Measurements from ENCODE around the gene MIOS.
A peak's percentile ranks its signal among the peaks of the same experiment; 100 is the strongest.

The MIOS gene

GRCh38 chr7:7563813-7564212 lies 2.9 kb upstream of the MIOS start:
- no peak overlapping the region for H3K27ac ChIP-seq
- no peak for TF ChIP-seq CTCF (IDR thresholded peaks at IDR 0.05)
- no peak for DNase-seq (ENCODE audit: low spot score)
- H3K4me3 ChIP-seq, result no peak overlapping the region

- H3K27ac ChIP-seq, result no peak overlapping the region
- no peak overlapping the region for H3K4me3 ChIP-seq
- TF ChIP-seq CTCF (IDR thresholded peaks at IDR 0.05), result no peak
- no peak for DNase-seq (ENCODE audit: low spot score)
Measured at GRCh38 chr7:7564323-7564780, 2.3 kb upstream of the MIOS start.

GRCh38 chr7:7565018-7565680 lies 1.5 kb upstream of the MIOS start:
- no peak for DNase-seq (ENCODE audit: low spot score)
- TF ChIP-seq CTCF (IDR thresholded peaks at IDR 0.05), result no peak
- H3K27ac ChIP-seq, result no peak overlapping the region
- H3K4me3 ChIP-seq, result no peak overlapping the region

- Histone ChIP-seq H3K4me3 (peak overlapping the region; percentile 88), H3K27ac (peak overlapping the region; percentile 91 to 94)
- DNase-seq (ENCODE audit: low spot score), result no peak
- TF ChIP-seq CTCF (IDR thresholded peaks at IDR 0.05), result no peak
Measured at GRCh38 chr7:7565746-7566650, 686 bp upstream of the MIOS start.

- Histone ChIP-seq H3K27ac (no peak overlapping the region), H3K4me3 (peak overlapping the region; percentile 88)
- DNase-seq (ENCODE audit: low spot score), result no peak
- TF ChIP-seq CTCF (IDR thresholded peaks at IDR 0.05), result no peak
Measured at GRCh38 chr7:7567898-7568531, 1.3 kb downstream of the MIOS start.

GRCh38 chr7:7568553-7568952 lies 1.9 kb downstream of the MIOS start:
- H3K27ac ChIP-seq, result no peak overlapping the region
- peak overlapping the region; percentile 88 for H3K4me3 ChIP-seq
- DNase-seq (ENCODE audit: low spot score), result no peak
- TF ChIP-seq CTCF (IDR thresholded peaks at IDR 0.05), result no peak
